PC-3 (cell line): ENCODE results near the gene CHCHD10. TPM values are rescaled to one million over a fixed set of nuclear protein-coding genes. Genes with fewer than 3 reads are reported as not detected.

Experiments
- ATAC-seq: fragments of 200-7000 bp; cut with Tn5 transposase; 2 replicates; pipeline ENCODE4 v1.9.1; 2020; ENCODE audit warnings: mild to moderate bottlenecking, moderate library complexity
- BruUV-seq: library from RNA; stranded (reverse); fragments of 400-500 nt; replicated peaks from 2 replicates; lab custom pipeline; 2021; lab: Mats Ljungman, UMichigan
- CTCF ChIA-PET: fragments of 300-600 bp; sonication (Branson Sonifier 250); formaldehyde crosslinking; loops from one replicate; lab custom pipeline; 2022; ENCODE audit warnings: antibody characterized with exemption; lab: Charles Lee
- POLR2A ChIA-PET: fragments of 300-600 bp; sonication (Branson Sonifier 250); formaldehyde crosslinking; loops from one replicate; lab custom pipeline; 2022; ENCODE audit warnings: antibody characterized with exemption; ENCODE audit not compliant: unreplicated experiment; lab: Charles Lee
- DNase-seq: peaks from one replicate; pipeline ENCODE4 v3.0.0-alpha.2; 2015
- H2AFZ ChIP-seq: fragments of 300-600 bp; sonication (generic); 2 replicates; pipeline ENCODE4 v1.6.0; 2016; ENCODE audit warnings: antibody characterized with exemption, low read length
- H3F3A ChIP-seq: fragments of 300-600 bp; sonication (generic); one replicate; pipeline ENCODE4 v1.6.0; 2017; ENCODE audit warnings: antibody characterized with exemption, low read length, control low read depth, mild to moderate bottlenecking; ENCODE audit not compliant: unreplicated experiment
- H3K27ac ChIP-seq: fragments of 300-600 bp; sonication (generic); 2 replicates; pipeline ENCODE4 v1.5.1; 2016; ENCODE audit warnings: mild to moderate bottlenecking, low read length
- H3K27me3 ChIP-seq: fragments of 300-600 bp; sonication (generic); 2 replicates; pipeline ENCODE4 v1.6.1; 2016; ENCODE audit warnings: low read length, mixed read lengths
- H3K36me3 ChIP-seq: fragments of 300-600 bp; sonication (generic); 2 replicates; pipeline ENCODE4 v1.6.1; 2016; ENCODE audit warnings: low read depth, mixed run types, low read length, mixed read lengths
- H3K4me1 ChIP-seq: fragments of 300-600 bp; sonication (generic); 2 replicates; pipeline ENCODE4 v1.5.1; 2016; ENCODE audit warnings: low read length; ENCODE audit not compliant: insufficient read depth
- H3K4me2 ChIP-seq: fragments of 300-600 bp; sonication (generic); 2 replicates; pipeline ENCODE4 v1.6.0; 2016; ENCODE audit warnings: low read length
- H3K4me3 ChIP-seq: fragments of 300-600 bp; sonication (generic); 2 replicates; pipeline ENCODE4 v1.5.1; 2016; ENCODE audit warnings: mild to moderate bottlenecking, low read length, mixed read lengths
- H3K79me2 ChIP-seq: fragments of 300-600 bp; sonication (generic); 2 replicates; pipeline ENCODE4 v1.6.1; 2017; ENCODE audit warnings: low read length, mixed read lengths
- H3K9ac ChIP-seq: fragments of 300-600 bp; sonication (generic); 2 replicates; pipeline ENCODE4 v1.6.0; 2016; ENCODE audit warnings: mild to moderate bottlenecking, low read length
- H3K9me2 ChIP-seq: fragments of 300-600 bp; sonication (generic); replicated peaks from 2 replicates; pipeline ENCODE4 v1.6.1; 2016; ENCODE audit warnings: mixed run types, low read length, mixed read lengths
- H3K9me3 ChIP-seq: fragments of 300-600 bp; sonication (generic); 2 replicates; pipeline ENCODE4 v1.6.1; 2016; ENCODE audit warnings: low read length, mixed read lengths
- H4K20me1 ChIP-seq: fragments of 300-600 bp; sonication (generic); 2 replicates; pipeline ENCODE4 v1.6.1; 2016; ENCODE audit warnings: low read length, mixed read lengths
- CTCF ChIP-seq: fragments of 300-600 bp; sonication (generic); conservative IDR thresholded peaks from 2 replicates; pipeline ENCODE4 v1.5.1; 2017; ENCODE audit warnings: antibody characterized with exemption, low read depth, mild to moderate bottlenecking, low read length
- EZH2 ChIP-seq: fragments of 300-600 bp; sonication (generic); IDR thresholded peaks from one replicate; pipeline ENCODE4 v1.6.1; 2017; ENCODE audit warnings: antibody characterized with exemption, mild to moderate bottlenecking, low read length; ENCODE audit not compliant: unreplicated experiment
- EZH2phosphoT487 ChIP-seq: fragments of 300-600 bp; sonication (generic); IDR thresholded peaks from 2 replicates; pipeline ENCODE4 v1.6.1; 2018; ENCODE audit warnings: mild to moderate bottlenecking, antibody characterized with exemption, low read length, borderline replicate concordance
- intact Hi-C: fragments of 100-400 bp; cut with micrococcal nuclease; formaldehyde crosslinking; loops from 2 replicates; pipeline ENCODE4 v1.9.0; 2023
- total RNA-seq: library from RNA; depleted of rRNA; stranded (reverse); fragments of >200 nt; gene quantifications from 2 replicates; pipeline ENCODE4 v1.2.3, GENCODE V29; 2014

Gene CHCHD10
- total RNA-seq, 1 experiment from 2014 or later = 98.1 TPM

- intact Hi-C loops = no loop called here
- no peak for ATAC-seq
- TSS peak; percentile 20 for BruUV-seq
Observed at GRCh38 chr22:23773483-23774113, 5.8 kb upstream of the CHCHD10 start.

GRCh38 chr22:23772649-23773473 is 5.1 kb upstream of the CHCHD10 start, which contains the start of gene MMP11:
Gene MMP11 (plus strand): TSS chr22:23772849. CDS start chr22:23772871, 22 bp downstream.
- Histone ChIP-seq H3K36me3 (no peaks in the 10 kb centered on the region), H3K9me2 (no peaks in the 10 kb centered on the region), H4K20me1 (no peaks in the 10 kb centered on the region), H3K4me3 (peak within 1 kb of the TSS; percentile 62), H3K4me2 (peak within 1 kb of the TSS; percentile 85), H3K9ac (no peak within 1 kb of the TSS), H3F3A (no peaks in the 10 kb centered on the region), H3K4me1 (no peaks in the 10 kb centered on the region; the same call in 1 of the 2 replicates), H2AFZ (peak within 1 kb of the TSS; percentile 76), H3K9me3 (no peaks in the 10 kb centered on the region), H3K27me3 (no peaks in the 10 kb centered on the region), H3K27ac (no peak within 1 kb of the TSS), H3K79me2 (peaks cover 7% of the 10 kb centered on the region)
- CTCF ChIA-PET = interaction anchor here (0.7 kb wide), 1 partner anchor 85 kb away, joined by 4 read pairs; the partner anchor contains the start of gene SLC2A11
- TF ChIP-seq EZH2 (no peak), CTCF (no peak)
- no TSS peak for BruUV-seq
- POLR2A ChIA-PET = interaction anchor here (0.6 kb wide), 1 partner anchor 238 kb away, joined by 3 read pairs; no protein-coding TSS in a partner anchor
- intact Hi-C loops = no loop called here
- ATAC-seq (peak; percentile 42), DNase-seq (peak; percentile 29)

More at GRCh38 chr22:23773483-23774113, 5.8 kb upstream of the CHCHD10 start:
- no peak for DNase-seq
- Histone ChIP-seq H3K27ac (no peak overlapping the region), H3K36me3 (no peaks in the 10 kb centered on the region), H3K4me3 (peak overlapping the region; percentile 62; the same call in 1 of the 2 replicates), H3K4me2 (peak overlapping the region; percentile 85), H3K79me2 (no peaks in the 10 kb centered on the region), H3F3A (no peaks in the 10 kb centered on the region), H3K27me3 (no peaks in the 10 kb centered on the region), H3K4me1 (no peaks in the 10 kb centered on the region; the same call in 1 of the 2 replicates), H3K9me3 (no peaks in the 10 kb centered on the region), H3K9me2 (no peaks in the 10 kb centered on the region), H3K9ac (no peak overlapping the region), H2AFZ (0 out of 2 replicates have a peak overlapping the region, but pooled peaks have one; percentile 65), H4K20me1 (no peaks in the 10 kb centered on the region)
- TF ChIP-seq CTCF = no peak
- TF ChIP-seq EZH2 = no peak
- TF ChIP-seq EZH2phosphoT487 = no peak
- ChIA-PET CTCF (no interaction called here), POLR2A (no interaction called here)
